ENCODE results near the gene TGM4.

Gene TGM4

GRCh38 chr3:44957986-44958385 is 83.6 kb downstream of the TGM4 start:
- DNase-seq: no peak

- no peak for DNase-seq
Observed at GRCh38 chr3:44958386-44958785, 84.0 kb downstream of the TGM4 start.

GRCh38 chr3:44960387-44961026 is 86.1 kb downstream of the TGM4 start:
- DNase-seq: no peak

DNA sequence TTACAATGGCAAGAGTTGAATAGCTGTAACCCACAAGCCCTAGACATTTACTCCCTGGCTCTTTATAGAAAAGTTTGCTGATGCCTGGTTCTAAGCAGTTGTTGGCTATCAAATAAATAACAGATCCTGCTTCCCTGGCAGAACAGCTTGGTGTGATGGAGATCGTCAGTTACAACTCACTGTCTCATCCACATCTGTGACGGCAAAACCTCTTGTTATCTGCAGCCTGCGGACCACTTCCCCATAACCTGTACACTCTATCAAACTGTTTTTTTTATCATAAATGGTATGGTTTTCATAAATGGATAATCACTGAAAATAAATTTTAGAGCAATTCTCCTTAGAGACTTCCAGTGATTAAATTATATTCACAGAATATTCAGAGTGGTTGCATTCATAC is 87.5 kb downstream of the TGM4 start:
- DNase-seq: no peak

DNA sequence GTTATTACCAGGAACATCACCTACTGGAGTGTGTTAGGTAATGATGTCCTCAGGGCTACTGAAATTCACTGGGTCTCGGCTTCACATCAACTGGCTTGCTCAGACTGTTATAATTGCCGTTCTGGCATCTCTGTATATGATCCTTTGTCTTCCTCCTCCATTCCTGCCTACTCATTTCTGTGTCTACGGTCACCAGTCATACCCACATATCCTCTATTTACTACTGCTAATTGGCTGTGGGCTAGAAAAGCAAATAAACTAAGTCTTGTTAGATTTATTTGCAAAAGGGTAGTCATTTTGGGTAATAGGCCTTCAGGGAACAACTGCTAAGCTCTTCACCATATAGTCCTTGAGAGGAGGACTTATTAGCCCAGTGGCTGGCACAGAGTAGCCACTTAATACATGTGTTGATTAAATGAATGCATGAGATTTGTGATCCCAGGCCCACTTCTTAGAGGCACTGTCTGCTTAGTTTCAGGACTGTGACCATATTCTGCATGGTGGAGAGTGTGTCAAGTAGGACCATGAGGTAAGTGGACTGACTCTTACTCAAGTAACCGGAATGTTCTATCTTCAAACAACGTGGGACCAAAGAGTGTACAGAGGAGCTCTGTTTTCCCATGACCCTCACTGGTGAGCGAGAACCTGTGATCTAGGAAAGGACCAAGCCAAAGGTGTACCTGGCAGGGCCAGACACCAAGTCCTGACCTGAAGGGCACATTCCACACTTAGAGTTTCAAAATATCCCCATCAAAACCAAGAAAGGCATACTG is 88.4 kb downstream of the TGM4 start:
- peak; percentile 78 for DNase-seq

DNA sequence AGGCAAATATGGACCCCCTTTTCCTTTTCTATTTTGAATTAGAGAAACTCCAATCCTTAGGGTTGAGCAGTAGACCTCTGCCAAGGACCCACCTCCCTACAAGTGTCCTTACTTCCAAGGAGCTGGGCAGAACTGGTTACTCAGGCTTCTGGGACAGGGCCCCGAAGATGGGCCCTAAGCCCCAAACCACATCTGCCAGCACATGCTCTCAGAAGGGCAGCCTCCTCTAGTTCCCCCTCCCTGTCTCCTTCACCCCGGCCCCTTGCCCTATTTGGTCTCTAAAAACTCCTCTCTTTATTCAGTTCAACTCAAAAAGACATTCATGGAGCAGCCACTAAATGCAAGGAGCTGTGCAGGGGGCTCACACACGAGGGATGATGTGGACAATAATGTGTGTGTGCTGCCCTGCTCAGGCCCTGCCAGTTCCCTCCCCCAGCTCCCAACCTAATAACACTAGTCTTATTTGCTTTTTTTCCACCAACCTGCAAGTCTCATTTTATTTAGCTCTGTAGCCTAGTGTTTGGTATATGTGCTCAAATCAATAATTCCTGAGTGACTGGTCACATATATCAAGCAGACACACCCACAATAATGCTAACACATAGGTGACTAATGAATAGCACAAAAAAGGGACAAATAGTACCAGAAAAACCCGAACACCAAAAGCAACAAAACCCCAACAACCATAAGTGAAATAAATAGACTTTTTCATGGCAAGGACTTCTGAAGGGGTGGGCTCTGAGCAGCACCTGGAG is 89.3 kb downstream of the TGM4 start:
- DNase-seq: no peak
